HCT116 (cell line): ENCODE data around the gene NPDC1.

Experiments
- POLR2A ChIP-seq: IDR thresholded peaks from 2 replicates; pipeline ENCODE4 v1.7.0; 2011; ENCODE audit warnings: borderline replicate concordance; ENCODE audit not compliant: insufficient read depth, insufficient read length; ENCODE audit errors: extremely low read depth
- POLR2AphosphoS5 ChIP-seq: IDR thresholded peaks from 2 replicates; pipeline ENCODE4 v1.6.1; 2011; ENCODE audit warnings: mild to moderate bottlenecking, low read depth, low read length, moderate library complexity
- YY1 ChIP-seq: IDR thresholded peaks from 2 replicates; pipeline ENCODE4 v1.6.1; 2011; ENCODE audit warnings: low read length, low read depth, moderate library complexity, mild to moderate bottlenecking; ENCODE audit not compliant: insufficient replicate concordance; ENCODE audit errors: extremely low read depth
- TF ChIP-seq, protein P1 (sequence below), 3 experiments: fragments of 200-600 bp in 1 of 3; sonication (generic) in 1 of 3; IDR thresholded peaks in 2 of 3; conservative IDR thresholded peaks in 1 of 3; 2 replicates each; pipeline ENCODE4 v1.5.1; 2012 to 2017; ENCODE audit warnings: low read depth in 2 of 3, low read length in 2 of 3, antibody characterized with exemption in 1 of 3, borderline replicate concordance in 1 of 3, control low read depth in 1 of 3, mild to moderate bottlenecking in 1 of 3, mixed read lengths in 1 of 3, mixed run types in 1 of 3, moderate library complexity in 1 of 3; ENCODE audit not compliant: insufficient read depth in 1 of 3
- TF ChIP-seq, protein P2 (sequence below): IDR thresholded peaks from 2 replicates; pipeline ENCODE4 v1.6.1; 2012
- TF ChIP-seq, protein P3 (sequence below): IDR thresholded peaks from 2 replicates; pipeline ENCODE4 v1.6.1; 2012

DNA sequence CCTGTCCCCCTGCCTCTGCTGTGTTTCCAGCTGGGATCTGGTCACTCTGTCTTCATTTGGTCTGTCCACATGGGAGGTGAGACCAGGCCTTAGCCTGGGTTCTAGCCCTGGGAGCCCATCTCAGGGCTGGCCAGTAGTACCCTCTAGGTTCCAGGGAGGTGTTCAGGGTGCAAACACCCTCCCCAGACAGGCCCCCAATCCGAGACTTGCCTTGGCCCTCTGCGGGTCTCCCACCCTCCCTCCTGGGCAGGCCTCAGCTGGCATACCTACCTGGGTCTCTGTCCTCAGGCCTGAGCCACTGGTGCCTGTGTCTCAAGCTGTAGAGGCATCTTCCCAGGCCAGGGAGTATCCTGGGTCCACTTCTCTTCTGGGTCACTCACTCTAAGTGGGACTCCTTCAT, 25.3 kb upstream of the NPDC1 start:
- TF ChIP-seq, protein P1, sequence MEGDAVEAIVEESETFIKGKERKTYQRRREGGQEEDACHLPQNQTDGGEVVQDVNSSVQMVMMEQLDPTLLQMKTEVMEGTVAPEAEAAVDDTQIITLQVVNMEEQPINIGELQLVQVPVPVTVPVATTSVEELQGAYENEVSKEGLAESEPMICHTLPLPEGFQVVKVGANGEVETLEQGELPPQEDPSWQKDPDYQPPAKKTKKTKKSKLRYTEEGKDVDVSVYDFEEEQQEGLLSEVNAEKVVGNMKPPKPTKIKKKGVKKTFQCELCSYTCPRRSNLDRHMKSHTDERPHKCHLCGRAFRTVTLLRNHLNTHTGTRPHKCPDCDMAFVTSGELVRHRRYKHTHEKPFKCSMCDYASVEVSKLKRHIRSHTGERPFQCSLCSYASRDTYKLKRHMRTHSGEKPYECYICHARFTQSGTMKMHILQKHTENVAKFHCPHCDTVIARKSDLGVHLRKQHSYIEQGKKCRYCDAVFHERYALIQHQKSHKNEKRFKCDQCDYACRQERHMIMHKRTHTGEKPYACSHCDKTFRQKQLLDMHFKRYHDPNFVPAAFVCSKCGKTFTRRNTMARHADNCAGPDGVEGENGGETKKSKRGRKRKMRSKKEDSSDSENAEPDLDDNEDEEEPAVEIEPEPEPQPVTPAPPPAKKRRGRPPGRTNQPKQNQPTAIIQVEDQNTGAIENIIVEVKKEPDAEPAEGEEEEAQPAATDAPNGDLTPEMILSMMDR (IDR thresholded peaks at IDR 0.05 in 2 of 3, conservative IDR thresholded peaks at IDR 0.05 in 1 of 3; ENCODE audit: borderline replicate concordance in 1 of 3, insufficient read depth in 1 of 3, low read depth in 2 of 3, low read length in 2 of 3), result no peak
- TF ChIP-seq POLR2AphosphoS5 (no peak), YY1 (no peak), POLR2A (peak; percentile 8)
- TF ChIP-seq, protein P2, sequence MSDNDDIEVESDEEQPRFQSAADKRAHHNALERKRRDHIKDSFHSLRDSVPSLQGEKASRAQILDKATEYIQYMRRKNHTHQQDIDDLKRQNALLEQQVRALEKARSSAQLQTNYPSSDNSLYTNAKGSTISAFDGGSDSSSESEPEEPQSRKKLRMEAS, result no peak
- TF ChIP-seq, protein P3, sequence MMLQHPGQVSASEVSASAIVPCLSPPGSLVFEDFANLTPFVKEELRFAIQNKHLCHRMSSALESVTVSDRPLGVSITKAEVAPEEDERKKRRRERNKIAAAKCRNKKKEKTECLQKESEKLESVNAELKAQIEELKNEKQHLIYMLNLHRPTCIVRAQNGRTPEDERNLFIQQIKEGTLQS, result no peak
